C4-2B (cell line): ENCODE data around the gene HBG2.

Experiments
- H3K27ac ChIP-seq: fragments of 450-650 bp; 2 replicates; pipeline ENCODE4 v1.5.1; 2017
- CTCF ChIP-seq: fragments of 450-650 bp; conservative IDR thresholded peaks from 2 replicates; pipeline ENCODE4 v1.5.1; 2017; ENCODE audit warnings: mild to moderate bottlenecking
- ZFX ChIP-seq: fragments of 450-650 bp; IDR thresholded peaks from 2 replicates; pipeline ENCODE4 v1.6.1; 2017

The HBG2 gene

GRCh38 chr11:5226732-5227310 is 27.8 kb downstream of the HBG2 start, which contains the start of gene HBB:
HBB (minus strand) TSS chr11:5227071; CDS start chr11:5227021, 50 bp downstream.
- no peak for TF ChIP-seq CTCF
- TF ChIP-seq ZFX = no peak
- no peak within 1 kb of the TSS for H3K27ac ChIP-seq

GRCh38 chr11:5225480-5225871 is 29.1 kb downstream of the HBG2 start:
- H3K27ac ChIP-seq = no peak overlapping the region
- TF ChIP-seq ZFX = no peak
- no peak for TF ChIP-seq CTCF

- no peak for TF ChIP-seq ZFX
- no peak for TF ChIP-seq CTCF
- H3K27ac ChIP-seq = no peak overlapping the region
Observed at GRCh38 chr11:5224538-5225479, 29.8 kb downstream of the HBG2 start.

GRCh38 chr11:5223686-5224085 is 30.9 kb downstream of the HBG2 start:
- no peak overlapping the region for H3K27ac ChIP-seq
- TF ChIP-seq CTCF (no peak), ZFX (no peak)

DNA sequence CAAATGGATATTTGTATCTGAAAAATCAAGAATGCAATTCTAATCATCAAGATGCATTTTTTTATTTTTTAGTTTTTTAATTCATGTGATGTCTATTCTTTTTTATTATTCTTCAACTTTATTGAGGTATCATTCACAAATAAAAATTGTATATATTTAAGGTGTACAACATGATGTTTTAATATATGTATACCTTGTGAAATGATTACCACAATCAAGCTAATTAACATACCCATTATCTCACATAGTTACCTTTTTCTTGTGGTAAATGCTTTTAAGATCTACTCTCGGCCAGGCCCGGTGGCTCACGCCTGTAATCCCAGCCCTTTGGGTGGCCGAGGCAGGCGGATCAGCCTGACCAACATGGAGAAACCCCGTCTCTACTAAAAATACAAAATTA is 31.4 kb downstream of the HBG2 start:
- no peak overlapping the region for H3K27ac ChIP-seq
- TF ChIP-seq CTCF (no peak), ZFX (no peak)

GRCh38 chr11:5210376-5210885 is 44.1 kb downstream of the HBG2 start:
- no peak overlapping the region for H3K27ac ChIP-seq
- TF ChIP-seq ZFX = no peak
- TF ChIP-seq CTCF = no peak

DNA sequence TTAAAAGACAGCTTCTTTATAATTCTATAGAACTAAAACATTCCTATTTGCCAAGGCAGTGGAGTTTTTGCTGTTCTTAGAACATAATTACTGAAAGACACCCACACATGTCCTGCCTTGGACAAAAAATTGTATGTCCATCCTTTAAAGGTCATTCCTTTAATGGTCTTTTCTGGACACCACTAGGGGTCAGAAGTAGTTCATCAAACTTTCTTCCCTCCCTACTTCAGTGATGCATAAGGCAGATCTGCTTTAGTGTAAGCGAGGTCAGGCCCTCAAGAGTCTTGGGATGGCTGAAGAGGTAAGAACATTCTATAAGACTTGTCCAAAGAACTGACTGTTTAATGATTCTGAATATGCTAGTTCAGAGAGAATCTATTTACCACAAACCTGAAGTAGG is 49.8 kb downstream of the HBG2 start:
- no peak overlapping the region for H3K27ac ChIP-seq
- TF ChIP-seq CTCF (peak; percentile 67), ZFX (no peak)
